SK-N-DZ (cell line): ENCODE results near the gene ABCA3.
A peak's percentile ranks its signal among the peaks of the same experiment; 100 is the strongest.

ENCODE experiments used
- DNase-seq: peaks from one replicate; pipeline ENCODE4 v3.0.0-alpha.2; 2015; ENCODE audit warnings: low spot score

The ABCA3 gene

GRCh38 chr16:2357331-2357730, 16.8 kb upstream of the ABCA3 start:
- no peak for DNase-seq

GRCh38 chr16:2350500-2350899, 10.0 kb upstream of the ABCA3 start:
- DNase-seq: no peak

GRCh38 chr16:2343211-2343610, 2.7 kb upstream of the ABCA3 start:
- no peak for DNase-seq

GRCh38 chr16:2341456-2342447, 1.2 kb upstream of the ABCA3 start:
- no peak for DNase-seq

GRCh38 chr16:2339521-2340484, 725 bp downstream of the ABCA3 start:
- DNase-seq: peak; percentile 81

- DNase-seq: no peak
Observed at GRCh38 chr16:2337431-2338296, 2.9 kb downstream of the ABCA3 start.

- DNase-seq: no peak
Observed at GRCh38 chr16:2335286-2335895, 5.1 kb downstream of the ABCA3 start.

GRCh38 chr16:2333772-2334379, 6.7 kb downstream of the ABCA3 start:
- no peak for DNase-seq

GRCh38 chr16:2333231-2333630, 7.3 kb downstream of the ABCA3 start:
- DNase-seq: no peak

GRCh38 chr16:2331931-2332267, 8.6 kb downstream of the ABCA3 start:
- DNase-seq: no peak

GRCh38 chr16:2331199-2331930, 9.2 kb downstream of the ABCA3 start:
- no peak for DNase-seq

GRCh38 chr16:2329532-2329931, 11.0 kb downstream of the ABCA3 start:
- DNase-seq: no peak

GRCh38 chr16:2328428-2328827, 12.1 kb downstream of the ABCA3 start:
- DNase-seq: no peak

- no peak for DNase-seq
Observed at GRCh38 chr16:2326191-2326590, 14.3 kb downstream of the ABCA3 start.

- no peak for DNase-seq
Observed at GRCh38 chr16:2325791-2326190, 14.7 kb downstream of the ABCA3 start.

- DNase-seq: no peak
Observed at GRCh38 chr16:2325181-2325580, 15.3 kb downstream of the ABCA3 start.

GRCh38 chr16:2324296-2324859, 16.1 kb downstream of the ABCA3 start:
- DNase-seq: no peak

GRCh38 chr16:2323701-2324100, 16.8 kb downstream of the ABCA3 start:
- DNase-seq: no peak

GRCh38 chr16:2319606-2320005, 20.9 kb downstream of the ABCA3 start:
- no peak for DNase-seq
